GDM1 (cell line): ENCODE results near the gene CRB2.
A peak's percentile ranks its signal among the peaks of the same experiment; 100 is the strongest.

Experiments used
- DNase-seq: peaks from one replicate; lab custom pipeline; 2025; lab: John Stamatoyannopoulos, UW

The CRB2 gene

GRCh38 chr9:123402981-123403509 is 47.0 kb downstream of the CRB2 start:
- DNase-seq = no peak

- no peak for DNase-seq
Measured at GRCh38 chr9:123406016-123406415, 50.0 kb downstream of the CRB2 start.

GRCh38 chr9:123406691-123407216 is 50.8 kb downstream of the CRB2 start:
- DNase-seq = no peak

GRCh38 chr9:123407217-123407851 is 51.3 kb downstream of the CRB2 start:
- DNase-seq = no peak

GRCh38 chr9:123408313-123409262 is 52.6 kb downstream of the CRB2 start:
- no peak for DNase-seq

GRCh38 chr9:123410281-123410910 is 54.4 kb downstream of the CRB2 start:
- no peak for DNase-seq

GRCh38 chr9:123411191-123411590 is 55.2 kb downstream of the CRB2 start:
- no peak for DNase-seq

GRCh38 chr9:123411636-123412035 is 55.6 kb downstream of the CRB2 start:
- no peak for DNase-seq

- no peak for DNase-seq
Measured at GRCh38 chr9:123412171-123412820, 56.3 kb downstream of the CRB2 start.

GRCh38 chr9:123414204-123414603 is 58.2 kb downstream of the CRB2 start:
- DNase-seq = no peak

- no peak for DNase-seq
Measured at GRCh38 chr9:123414936-123415930, 59.2 kb downstream of the CRB2 start.

GRCh38 chr9:123416176-123416575 is 60.2 kb downstream of the CRB2 start:
- no peak for DNase-seq

GRCh38 chr9:123417289-123418051 is 61.5 kb downstream of the CRB2 start:
- no peak for DNase-seq

GRCh38 chr9:123418052-123418430 is 62.0 kb downstream of the CRB2 start:
- no peak for DNase-seq

- no peak for DNase-seq
Measured at GRCh38 chr9:123418506-123418905, 62.5 kb downstream of the CRB2 start.

GRCh38 chr9:123419091-123419490 is 63.1 kb downstream of the CRB2 start:
- DNase-seq = no peak

- DNase-seq = no peak
Measured at GRCh38 chr9:123419721-123420591, 64.0 kb downstream of the CRB2 start.

- peak; percentile 27 for DNase-seq
Measured at GRCh38 chr9:123420592-123421111, 64.7 kb downstream of the CRB2 start.

GRCh38 chr9:123421186-123421585 is 65.2 kb downstream of the CRB2 start:
- DNase-seq = no peak
